Activated B cell treated with CpG ODN at 0.5 μM for 24 hours (primary cell): ENCODE results near the gene IGF2BP3. TPM values are rescaled to one million over a fixed set of nuclear protein-coding genes. Genes with fewer than 3 reads are reported as not detected.

Source experiments
- ATAC-seq: fragments of 200-7000 bp; cut with Tn5 transposase; one replicate; pipeline ENCODE4 v1.10.0; 2021; ENCODE audit warnings: low read depth, mild to moderate bottlenecking, moderate library complexity
- CTCF ChIA-PET: fragments of 350-600 bp; sonication (Branson Sonifier 250); formaldehyde crosslinking; loops from one replicate; lab custom pipeline; 2021; ENCODE audit warnings: antibody characterized with exemption; lab: Charles Lee
- POLR2A ChIA-PET: fragments of 350-600 bp; sonication (Branson Sonifier 250); formaldehyde crosslinking; loops from one replicate; lab custom pipeline; 2021; ENCODE audit warnings: antibody characterized with exemption; lab: Charles Lee
- DNase-seq: peaks from one replicate; pipeline ENCODE4 v3.0.0; 2022
- H3K27ac Mint-ChIP-seq: one replicate; pipeline ENCODE4 v1.8.0; 2020; ENCODE audit warnings: mixed read lengths
- H3K27me3 Mint-ChIP-seq: one replicate; pipeline ENCODE4 v1.8.0; 2021; ENCODE audit warnings: mixed read lengths
- H3K36me3 Mint-ChIP-seq: one replicate; pipeline ENCODE4 v1.8.0; 2021; ENCODE audit warnings: low read depth, mixed read lengths
- H3K4me1 Mint-ChIP-seq: one replicate; pipeline ENCODE4 v1.8.0; 2021; ENCODE audit warnings: mixed read lengths
- H3K4me3 Mint-ChIP-seq: one replicate; pipeline ENCODE4 v1.8.0; 2020; ENCODE audit warnings: mild to moderate bottlenecking, mixed read lengths
- H3K9me3 Mint-ChIP-seq: one replicate; pipeline ENCODE4 v1.8.0; 2020; ENCODE audit warnings: mixed read lengths
- intact Hi-C: fragments of 100-400 bp; cut with micrococcal nuclease; formaldehyde crosslinking; loops from one replicate; pipeline ENCODE4 v1.15.1; 2024
- total RNA-seq: library from RNA; stranded (reverse); gene quantifications from 2 replicates; pipeline ENCODE4 v1.2.3, GENCODE V29; 2022
- TF ChIP-seq, protein P1 (sequence below): fragments of 200-600 bp; IDR thresholded peaks from one replicate; pipeline ENCODE4 v1.8.0; 2022; ENCODE audit warnings: antibody characterized with exemption, mild to moderate bottlenecking

Gene IGF2BP3
- total RNA-seq, 1 donor from 2014 or later: 10.3 TPM

DNA sequence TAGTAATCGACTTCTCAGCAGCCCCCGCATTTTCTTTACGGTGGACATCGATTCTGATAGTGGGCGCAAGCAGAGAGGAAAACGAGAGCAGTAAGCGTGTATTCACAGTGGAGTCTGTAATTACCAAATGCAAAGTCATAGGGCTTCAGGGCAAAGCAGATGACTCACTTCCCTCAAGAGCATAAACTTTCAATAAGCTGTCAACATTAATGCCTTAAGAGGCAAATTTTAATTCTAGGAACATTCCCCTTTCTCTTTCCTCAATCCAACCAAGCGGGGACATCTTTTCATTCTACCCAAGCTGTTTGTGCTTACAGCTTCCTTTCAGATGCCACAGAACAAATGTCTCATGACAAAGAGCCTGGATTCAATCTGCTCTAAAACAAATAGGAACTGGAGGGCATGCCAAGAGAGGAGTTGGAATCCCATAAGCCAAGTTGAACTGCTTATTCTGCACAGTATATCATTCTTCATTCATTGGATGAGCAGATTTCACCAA, 122.6 kb downstream of the IGF2BP3 start:
- H3K27me3 Mint-ChIP-seq: no peaks in the 10 kb centered on the region
- CTCF ChIA-PET: interaction anchor here (0.7 to 1.5 kb wide), 3 partner anchors 8 to 115 kb away, joined by 3 to 8 read pairs (median 3); no protein-coding TSS in a partner anchor
- DNase-seq (no peak), ATAC-seq (peak; percentile 38)
- H3K9me3 Mint-ChIP-seq: no peaks in the 10 kb centered on the region
- H3K36me3 Mint-ChIP-seq: peaks cover 2% of the 10 kb centered on the region
- TF ChIP-seq, protein P1, sequence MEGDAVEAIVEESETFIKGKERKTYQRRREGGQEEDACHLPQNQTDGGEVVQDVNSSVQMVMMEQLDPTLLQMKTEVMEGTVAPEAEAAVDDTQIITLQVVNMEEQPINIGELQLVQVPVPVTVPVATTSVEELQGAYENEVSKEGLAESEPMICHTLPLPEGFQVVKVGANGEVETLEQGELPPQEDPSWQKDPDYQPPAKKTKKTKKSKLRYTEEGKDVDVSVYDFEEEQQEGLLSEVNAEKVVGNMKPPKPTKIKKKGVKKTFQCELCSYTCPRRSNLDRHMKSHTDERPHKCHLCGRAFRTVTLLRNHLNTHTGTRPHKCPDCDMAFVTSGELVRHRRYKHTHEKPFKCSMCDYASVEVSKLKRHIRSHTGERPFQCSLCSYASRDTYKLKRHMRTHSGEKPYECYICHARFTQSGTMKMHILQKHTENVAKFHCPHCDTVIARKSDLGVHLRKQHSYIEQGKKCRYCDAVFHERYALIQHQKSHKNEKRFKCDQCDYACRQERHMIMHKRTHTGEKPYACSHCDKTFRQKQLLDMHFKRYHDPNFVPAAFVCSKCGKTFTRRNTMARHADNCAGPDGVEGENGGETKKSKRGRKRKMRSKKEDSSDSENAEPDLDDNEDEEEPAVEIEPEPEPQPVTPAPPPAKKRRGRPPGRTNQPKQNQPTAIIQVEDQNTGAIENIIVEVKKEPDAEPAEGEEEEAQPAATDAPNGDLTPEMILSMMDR: no peak
- H3K27ac Mint-ChIP-seq: peak overlapping the region; percentile 41
- POLR2A ChIA-PET: interaction anchor here (0.6 kb wide), 1 partner anchor 42 kb away, joined by 6 read pairs; no protein-coding TSS in a partner anchor
- peak overlapping the region; percentile 44 for H3K4me3 Mint-ChIP-seq
- intact Hi-C loops: loop anchor here (2.0 kb wide), 1 partner anchor 13 kb away; no protein-coding TSS in a partner anchor
- H3K4me1 Mint-ChIP-seq: peaks cover 30% of the 10 kb centered on the region

DNA sequence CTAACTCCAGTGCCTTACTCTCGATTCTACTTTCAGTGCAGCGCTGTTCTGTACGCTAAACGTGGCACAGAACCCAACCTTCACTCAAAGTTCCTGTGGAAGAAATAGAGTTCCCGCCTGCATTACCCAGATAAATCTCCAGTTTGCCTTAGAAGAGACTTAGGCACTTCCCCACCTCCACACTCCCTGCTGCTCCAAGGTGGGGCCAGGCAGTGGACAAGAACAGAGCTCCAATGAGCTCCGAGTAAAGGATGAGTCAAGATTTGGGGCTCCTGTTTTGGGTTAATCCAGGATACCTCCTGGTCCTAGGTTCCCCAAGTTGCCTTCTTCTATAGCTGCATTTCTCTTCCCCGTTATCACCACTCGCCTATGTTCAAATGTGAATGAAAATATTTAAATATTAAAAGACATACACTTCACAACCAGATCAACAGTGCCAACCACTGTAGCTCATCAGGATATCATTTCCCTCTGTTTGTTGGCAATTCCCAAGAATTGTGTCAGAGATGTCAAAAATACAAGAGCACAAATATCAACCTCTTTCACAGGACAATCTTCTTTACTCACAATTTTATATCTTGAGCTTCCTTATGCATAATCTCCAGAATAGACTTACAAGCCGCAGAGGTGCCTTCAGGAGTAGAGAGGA, 123.1 kb downstream of the IGF2BP3 start:
- Mint-ChIP-seq H3K4me3 (peak overlapping the region; percentile 44), H3K27me3 (no peaks in the 10 kb centered on the region), H3K4me1 (peaks cover 30% of the 10 kb centered on the region), H3K9me3 (no peaks in the 10 kb centered on the region), H3K36me3 (peaks cover 2% of the 10 kb centered on the region), H3K27ac (peak overlapping the region; percentile 41)
- ChIA-PET POLR2A (interaction anchor here (0.6 to 1.5 kb wide), 4 partner anchors 43 to 339 kb away, joined by 3 to 6 read pairs (median 3); no protein-coding TSS in a partner anchor), CTCF (interaction anchor here (0.7 to 1.8 kb wide), 4 partner anchors 8 to 116 kb away, joined by 3 to 8 read pairs (median 4); no protein-coding TSS in a partner anchor)
- ATAC-seq (no peak), DNase-seq (no peak)
- intact Hi-C loops: loop anchor here (2.0 kb wide), 1 partner anchor 14 kb away; no protein-coding TSS in a partner anchor
- TF ChIP-seq, protein P1: no peak

DNA sequence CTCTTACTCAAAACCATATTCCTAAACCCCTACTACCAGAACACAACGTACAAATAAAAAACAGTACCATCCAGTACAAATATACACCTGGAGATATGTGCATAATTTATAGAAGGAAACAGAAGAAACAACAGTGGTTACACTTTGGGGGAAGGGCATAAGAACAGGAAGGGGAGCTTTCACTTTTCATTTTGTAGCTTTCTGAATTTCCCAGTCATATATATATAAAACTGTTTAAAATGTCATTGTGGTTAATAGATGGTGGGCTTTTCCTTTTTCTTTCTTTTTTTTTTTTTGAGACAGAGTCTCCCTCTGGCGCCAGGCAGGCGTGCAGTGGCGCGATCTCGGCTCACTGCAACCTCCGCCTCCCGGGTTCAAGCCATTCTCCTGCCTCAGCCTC, 124.0 kb downstream of the IGF2BP3 start:
- Mint-ChIP-seq H3K9me3 (no peaks in the 10 kb centered on the region), H3K4me1 (peaks cover 30% of the 10 kb centered on the region), H3K4me3 (peak overlapping the region; percentile 84), H3K36me3 (peaks cover 2% of the 10 kb centered on the region), H3K27me3 (no peaks in the 10 kb centered on the region), H3K27ac (peak overlapping the region; percentile 83)
- POLR2A ChIA-PET: interaction anchor here (0.6 to 1.5 kb wide), 8 partner anchors 11 to 272 kb away, joined by 3 to 6 read pairs (median 4); partner anchors contain the start of gene MALSU1
- ATAC-seq (peak; percentile 83), DNase-seq (no peak)
- TF ChIP-seq, protein P1: no peak
- intact Hi-C loops: loop anchor here (1.0 to 2.0 kb wide), 3 partner anchors 14 to 73 kb away; no protein-coding TSS in a partner anchor
- CTCF ChIA-PET: interaction anchor here (0.7 to 1.8 kb wide), 6 partner anchors 12 to 199 kb away, joined by 3 to 7 read pairs (median 4); no protein-coding TSS in a partner anchor

DNA sequence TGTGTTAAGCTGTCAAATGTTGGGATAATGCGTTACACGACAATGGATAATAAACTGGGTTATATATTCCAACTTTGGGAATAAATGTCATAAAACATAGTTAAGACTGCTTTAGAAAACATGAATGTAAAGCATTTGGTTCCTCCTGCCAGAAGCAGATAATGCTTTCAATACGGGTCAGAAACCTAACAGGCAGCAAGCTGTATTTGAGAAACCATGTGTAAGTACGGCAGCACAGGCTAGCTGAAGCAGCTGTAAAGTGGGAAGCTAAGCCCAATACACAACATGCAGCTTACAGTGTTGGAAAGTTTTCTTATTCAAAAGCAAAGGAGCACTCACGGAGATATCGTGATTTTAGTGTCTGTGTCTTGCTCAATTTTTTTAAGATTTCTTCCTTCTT, 124.7 kb downstream of the IGF2BP3 start:
- peaks cover 30% of the 10 kb centered on the region for H3K4me1 Mint-ChIP-seq
- no peak for DNase-seq
- CTCF ChIA-PET: interaction anchor here (0.7 to 1.8 kb wide), 5 partner anchors 12 to 199 kb away, joined by 3 to 7 read pairs (median 4); no protein-coding TSS in a partner anchor
- no peaks in the 10 kb centered on the region for H3K27me3 Mint-ChIP-seq
- H3K27ac Mint-ChIP-seq: peak overlapping the region; percentile 83
- H3K36me3 Mint-ChIP-seq: peaks cover 2% of the 10 kb centered on the region
- intact Hi-C loops: loop anchor here (2.0 kb wide), 1 partner anchor 47 kb away; the partner anchor contains the start of gene MALSU1
- TF ChIP-seq, protein P1: no peak
- peak overlapping the region; percentile 84 for H3K4me3 Mint-ChIP-seq
- ATAC-seq: no peak
- POLR2A ChIA-PET: interaction anchor here (1.2 kb wide), 1 partner anchor 185 kb away, joined by 4 read pairs; no protein-coding TSS in a partner anchor
- no peaks in the 10 kb centered on the region for H3K9me3 Mint-ChIP-seq
